Measurements from ENCODE around the gene NRCAM. TPM values are rescaled to one million over a fixed set of nuclear protein-coding genes. Genes with fewer than 3 reads are reported as not detected.

NRCAM gene
- total RNA-seq, 1 donor from 2014 or later = 60.4 TPM

DNA sequence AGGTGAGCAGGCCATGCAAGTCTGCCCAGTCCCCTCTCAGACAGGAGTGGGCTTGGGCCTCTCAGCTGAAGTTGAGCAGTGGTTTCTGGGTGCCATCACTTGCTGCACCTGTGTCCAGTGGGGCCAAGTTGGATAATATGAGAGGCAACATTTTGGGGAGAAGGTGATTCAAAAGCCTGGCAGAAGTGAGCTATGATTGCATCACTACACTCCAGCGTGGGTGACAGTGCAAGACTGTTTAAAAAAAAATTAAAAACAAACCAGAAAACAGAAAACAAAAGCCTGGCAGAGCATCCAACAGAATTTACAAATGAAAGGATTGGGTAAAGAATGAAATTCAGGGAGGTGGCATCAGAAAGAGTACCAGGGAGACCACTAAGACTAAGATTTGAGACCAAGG is 204.5 kb downstream of the NRCAM start:
- DNase-seq (ENCODE audit: low read depth) = no peak

- no peak for DNase-seq (ENCODE audit: low read depth)
Measured at GRCh38 chr7:108249453-108249852, 206.8 kb downstream of the NRCAM start.

DNA sequence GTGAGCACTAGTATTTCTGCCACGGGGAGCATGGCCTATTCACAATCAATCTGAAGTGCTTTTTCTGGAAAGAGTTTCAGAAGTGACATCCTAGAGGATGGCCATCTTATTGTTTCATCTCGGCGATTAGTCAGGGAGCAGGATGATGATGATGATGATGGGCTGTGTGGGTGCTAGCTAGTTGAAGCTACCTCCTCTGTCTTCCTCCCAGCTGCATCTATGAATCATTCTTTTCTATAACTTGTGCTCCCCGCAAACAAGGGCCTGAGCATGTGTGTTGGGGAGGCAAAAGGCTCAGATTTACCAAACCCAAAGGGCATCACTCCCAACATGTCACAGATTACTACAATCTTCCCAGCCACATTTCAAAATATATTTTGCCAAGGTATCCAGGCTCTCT is 207.4 kb downstream of the NRCAM start:
- DNase-seq (ENCODE audit: low read depth) = no peak

DNA sequence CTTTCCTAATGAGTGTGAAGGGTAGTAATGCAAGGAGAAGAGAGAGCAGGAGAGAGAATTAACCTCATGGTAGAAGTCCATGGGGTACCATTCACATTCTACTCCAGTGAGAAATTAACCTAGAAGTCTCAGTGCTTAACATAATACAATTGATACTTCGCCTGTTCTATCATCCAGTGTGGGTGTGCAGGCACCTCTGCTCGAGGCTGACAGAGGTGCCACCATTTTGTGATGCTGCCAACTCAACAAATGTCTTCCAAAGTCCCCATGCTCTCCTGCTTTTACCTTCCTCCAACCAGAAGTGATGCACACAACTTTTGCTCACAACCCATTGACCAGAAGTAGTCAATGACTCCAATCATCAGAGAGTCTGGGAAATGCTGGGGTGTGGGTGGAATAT is 207.8 kb downstream of the NRCAM start:
- no peak for DNase-seq (ENCODE audit: low read depth)

- no peak for DNase-seq (ENCODE audit: low read depth)
Measured at GRCh38 chr7:108247614-108248013, 208.6 kb downstream of the NRCAM start.

GRCh38 chr7:108246227-108246837 is 209.9 kb downstream of the NRCAM start:
- DNase-seq (ENCODE audit: low read depth) = peak; percentile 93

DNA sequence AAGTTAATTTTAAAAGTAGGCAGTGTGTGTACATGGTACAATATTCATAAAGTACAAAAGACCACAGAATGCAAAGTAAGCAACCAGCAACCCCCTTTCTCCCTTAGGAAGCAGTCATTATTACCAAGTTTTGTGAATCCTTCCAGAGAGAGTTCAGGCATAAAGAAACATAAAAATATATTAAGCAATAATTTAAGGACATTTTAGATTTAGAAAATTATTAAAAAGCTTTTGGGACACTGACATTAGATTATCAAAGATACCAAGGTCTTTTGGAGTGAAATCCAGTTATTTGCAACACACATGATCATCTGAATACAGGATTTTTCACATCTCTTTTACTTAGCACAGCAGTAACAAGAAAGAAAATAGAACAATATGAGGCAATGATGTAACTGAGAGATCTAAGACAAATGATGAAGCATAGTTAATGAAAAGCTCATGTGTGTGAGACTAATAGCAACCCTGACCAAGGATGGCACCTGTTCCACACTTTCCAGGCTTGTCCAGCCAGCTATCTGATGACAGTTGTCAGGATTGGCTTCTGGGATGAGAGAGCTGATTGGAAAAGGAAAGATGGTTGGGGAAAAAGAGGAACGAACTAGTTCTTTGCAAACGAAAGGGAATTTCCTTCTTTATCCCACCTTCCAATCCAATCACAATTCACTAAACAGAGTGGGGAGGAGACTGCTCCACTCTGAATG is 210.6 kb downstream of the NRCAM start:
- peak; percentile 94 for DNase-seq (ENCODE audit: low read depth)

DNA sequence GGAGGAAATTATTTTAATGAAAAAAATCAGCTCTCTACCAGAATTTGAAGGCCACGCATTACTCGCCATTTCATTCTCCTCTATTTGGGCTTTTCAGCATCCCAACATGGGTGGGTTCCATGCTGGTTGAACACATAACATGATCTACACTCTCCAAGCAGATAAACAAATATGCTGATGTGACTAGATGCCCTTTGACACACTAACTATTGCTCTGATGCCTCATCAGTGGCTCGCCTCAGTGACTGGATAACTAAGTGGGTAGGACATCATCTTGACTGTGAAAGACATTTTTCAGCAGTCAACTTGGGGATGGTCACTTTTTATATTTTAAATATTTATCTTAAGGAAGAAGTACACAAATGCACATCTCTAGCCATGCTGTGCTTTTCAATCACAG is 212.1 kb downstream of the NRCAM start:
- DNase-seq (ENCODE audit: low read depth) = no peak

GRCh38 chr7:108239501-108240225 is 216.6 kb downstream of the NRCAM start:
- no peak for DNase-seq (ENCODE audit: low read depth)

- peak; percentile 72 for DNase-seq (ENCODE audit: low read depth)
Measured at GRCh38 chr7:108236681-108237415, 219.4 kb downstream of the NRCAM start.

- no peak for DNase-seq (ENCODE audit: low read depth)
Measured at GRCh38 chr7:108235451-108236061, 220.7 kb downstream of the NRCAM start.

- DNase-seq (ENCODE audit: low read depth) = no peak
Measured at GRCh38 chr7:108234971-108235450, 221.2 kb downstream of the NRCAM start.

DNA sequence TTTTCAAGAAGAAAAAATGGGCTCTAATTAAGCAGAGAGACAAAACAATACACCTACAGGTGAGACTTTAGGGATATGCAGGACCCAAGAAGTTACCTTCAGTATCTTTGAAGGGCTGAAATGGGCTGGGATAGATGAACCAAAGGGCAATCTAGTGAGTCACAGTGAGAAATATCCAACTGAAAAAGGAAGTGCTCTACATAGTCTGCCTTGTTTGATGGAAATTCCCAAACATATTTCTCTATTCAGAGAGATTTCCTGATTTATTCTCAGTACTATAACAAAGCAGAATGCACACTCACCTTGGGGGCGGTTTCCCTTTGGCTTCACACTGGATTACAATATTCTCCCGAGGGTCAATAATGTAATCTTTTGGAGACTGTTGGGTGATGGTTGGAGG is 222.0 kb downstream of the NRCAM start:
- no peak for DNase-seq (ENCODE audit: low read depth)

- no peak for DNase-seq (ENCODE audit: low read depth)
Measured at GRCh38 chr7:108232076-108232475, 224.2 kb downstream of the NRCAM start.

GRCh38 chr7:108231221-108231620 is 225.0 kb downstream of the NRCAM start:
- no peak for DNase-seq (ENCODE audit: low read depth)

GRCh38 chr7:108227366-108227765 is 228.9 kb downstream of the NRCAM start:
- DNase-seq (ENCODE audit: low read depth) = no peak

DNA sequence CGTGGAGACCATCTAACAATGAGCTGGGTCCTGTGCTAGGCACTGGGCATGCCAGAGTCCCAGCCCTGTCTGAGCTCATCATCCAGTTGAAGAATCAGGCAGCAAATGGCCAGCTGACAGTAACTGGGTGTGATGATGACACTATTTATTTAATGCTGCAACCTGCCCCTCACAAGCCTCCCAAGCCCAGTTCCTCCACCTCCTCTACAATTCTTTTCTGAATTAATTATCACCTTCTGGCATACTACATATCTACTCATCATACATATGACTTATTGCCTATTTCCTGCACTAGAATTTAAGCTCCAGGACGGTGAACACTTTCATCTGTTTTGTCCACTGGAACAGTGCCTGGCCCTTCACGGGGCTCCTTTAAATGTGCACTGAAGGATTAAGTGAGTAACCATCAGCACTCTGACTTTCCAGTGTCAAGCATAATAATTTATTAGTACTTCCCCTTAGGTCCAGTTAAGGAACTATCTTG is 229.4 kb downstream of the NRCAM start:
- DNase-seq (ENCODE audit: low read depth) = peak; percentile 54

DNA sequence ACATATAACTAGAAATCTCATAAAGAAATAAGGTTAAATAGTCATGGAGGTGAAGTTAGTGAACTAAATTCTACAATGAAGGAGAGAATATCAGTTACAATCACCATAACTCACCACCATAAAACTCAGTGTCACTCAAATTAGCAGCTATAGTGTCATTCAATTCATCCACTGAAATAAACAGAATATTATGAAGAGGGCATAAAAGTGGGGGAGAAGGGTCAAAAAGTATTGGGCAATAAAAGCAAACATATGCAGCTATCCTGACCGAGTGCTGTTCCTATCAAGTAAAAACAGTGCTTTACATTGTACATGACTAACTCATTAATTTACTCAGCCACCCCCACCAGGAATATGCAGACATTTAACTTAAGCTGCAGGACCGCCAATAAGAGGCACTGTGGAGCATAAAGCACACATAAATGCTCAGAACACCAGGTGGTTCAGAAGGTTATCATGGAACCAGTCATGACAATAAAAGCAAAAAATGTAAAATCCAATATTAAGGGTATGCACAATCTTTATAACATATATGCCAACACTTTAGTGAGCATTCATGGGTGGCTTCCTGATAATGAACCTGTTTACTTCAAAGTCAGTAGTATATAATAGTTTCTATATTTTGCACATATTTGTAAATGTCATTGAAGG is 230.6 kb downstream of the NRCAM start:
- DNase-seq (ENCODE audit: low read depth) = no peak

DNA sequence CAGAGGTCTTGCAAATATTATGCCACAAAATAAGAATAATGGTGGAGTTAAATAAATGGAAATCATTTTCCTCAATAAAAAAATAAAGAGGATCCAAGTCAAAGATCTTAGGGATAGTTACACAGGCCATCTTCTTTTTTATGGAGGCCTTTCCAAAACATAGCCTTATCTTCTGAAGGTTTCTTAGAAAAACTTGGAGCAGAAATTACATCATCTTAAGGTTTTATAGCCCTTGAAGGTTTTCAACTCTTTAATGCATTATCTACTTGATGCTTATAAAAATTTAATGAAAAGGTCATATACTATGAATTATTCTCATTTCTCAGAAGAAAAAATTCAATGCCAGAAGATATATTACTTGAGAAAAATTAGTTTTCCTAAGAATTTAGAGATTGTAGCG is 231.8 kb downstream of the NRCAM start:
- no peak for DNase-seq (ENCODE audit: low read depth)

DNA sequence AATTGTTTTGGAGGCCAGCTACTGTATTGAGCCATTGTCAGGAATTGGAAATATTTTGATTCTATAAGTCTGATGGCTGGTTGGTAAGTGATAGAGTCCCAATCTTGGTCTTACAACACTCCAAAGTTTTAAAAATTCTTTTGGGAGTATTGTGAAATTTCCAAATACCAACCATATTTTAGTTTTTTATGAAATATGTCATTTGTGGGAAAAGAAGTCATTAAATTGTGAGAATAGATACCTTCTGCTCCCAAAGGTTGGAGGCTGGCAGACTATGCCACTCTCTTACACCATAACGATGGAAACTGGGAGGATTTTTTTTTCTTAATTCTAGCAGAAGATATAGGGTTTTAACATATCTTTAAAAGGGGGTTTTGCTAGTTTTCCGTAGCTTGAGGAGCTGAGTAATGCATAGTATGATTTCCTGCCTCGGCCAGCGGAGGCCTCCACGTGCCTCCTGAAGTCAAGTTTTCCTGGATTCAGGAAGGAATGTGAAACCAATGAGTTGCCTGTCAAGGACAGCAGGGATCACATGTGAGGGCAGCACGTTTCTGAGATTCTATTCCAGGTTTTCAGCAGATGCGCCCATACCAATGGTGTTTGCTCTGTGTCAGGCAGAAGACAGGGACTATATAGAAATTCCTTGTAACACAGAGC is 233.9 kb downstream of the NRCAM start:
- peak; percentile 44 for DNase-seq (ENCODE audit: low read depth)

All from myocyte (in vitro differentiated cells).